Raji (cell line): ENCODE measurements around the gene NFE2L3.

Experiments
- POLR2A ChIP-seq: IDR thresholded peaks from 2 replicates; pipeline ENCODE4 v1.6.1; 2011; ENCODE audit warnings: low read depth, low read length, control low read depth; ENCODE audit not compliant: insufficient read depth

The NFE2L3 gene

DNA sequence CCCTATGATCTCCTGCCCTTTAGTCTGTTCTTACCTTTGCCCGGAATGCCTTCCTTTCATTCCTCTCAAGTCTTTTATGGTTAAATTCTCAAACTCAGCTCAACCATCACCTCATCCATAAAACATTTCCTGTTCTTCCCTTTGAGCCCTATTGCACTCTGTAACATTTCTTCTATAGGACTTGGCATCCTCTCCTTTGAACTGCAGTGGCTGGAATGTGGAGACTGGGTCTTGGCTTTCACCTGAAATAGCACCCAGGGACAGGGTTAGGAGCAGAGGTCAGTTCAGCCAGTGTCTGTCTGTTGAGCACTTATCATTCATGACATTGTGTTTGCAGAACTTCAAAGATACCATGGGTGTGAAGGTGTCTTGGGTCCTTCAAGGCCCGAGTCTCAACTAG lies 7.2 kb downstream of the NFE2L3 start:
- TF ChIP-seq POLR2A = no peak

DNA sequence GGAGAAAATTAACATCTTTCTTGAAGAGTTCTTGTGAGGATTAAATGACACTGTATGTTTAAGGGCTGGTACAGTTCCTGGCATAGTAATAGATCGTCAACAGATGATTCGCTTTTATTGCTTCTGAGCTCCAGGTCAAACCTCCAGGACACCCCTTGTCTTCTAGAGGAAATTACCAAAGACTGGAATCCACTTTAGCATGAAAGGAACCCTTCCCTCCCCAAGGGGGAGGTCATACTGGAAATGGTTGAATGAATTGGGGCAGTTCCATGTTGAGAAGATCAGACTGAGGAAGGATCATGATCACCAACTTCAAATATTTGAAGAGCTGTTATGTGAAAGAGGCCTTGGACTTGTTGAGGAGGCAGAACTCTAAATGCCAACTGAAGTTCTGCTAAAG lies 8.9 kb downstream of the NFE2L3 start:
- TF ChIP-seq POLR2A = no peak

DNA sequence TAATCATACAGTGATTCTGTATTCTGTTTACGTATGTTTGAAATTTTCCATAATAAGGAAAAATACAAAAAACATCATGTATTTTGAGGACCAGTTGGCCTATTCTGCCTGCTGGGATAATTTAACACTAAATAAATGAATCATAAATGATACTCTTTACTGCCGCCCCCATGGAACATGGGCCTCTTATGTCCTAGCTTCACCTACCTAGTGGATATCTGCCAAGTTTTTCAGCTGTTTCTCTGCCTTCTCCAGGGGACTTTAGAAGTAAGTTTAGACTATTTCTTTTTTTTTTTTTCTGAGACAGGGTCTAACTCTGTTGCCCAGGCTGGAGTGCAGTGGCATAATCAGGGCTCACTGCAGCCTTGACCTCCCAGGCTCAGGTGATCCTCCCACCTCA lies 10.4 kb downstream of the NFE2L3 start:
- TF ChIP-seq POLR2A = no peak

DNA sequence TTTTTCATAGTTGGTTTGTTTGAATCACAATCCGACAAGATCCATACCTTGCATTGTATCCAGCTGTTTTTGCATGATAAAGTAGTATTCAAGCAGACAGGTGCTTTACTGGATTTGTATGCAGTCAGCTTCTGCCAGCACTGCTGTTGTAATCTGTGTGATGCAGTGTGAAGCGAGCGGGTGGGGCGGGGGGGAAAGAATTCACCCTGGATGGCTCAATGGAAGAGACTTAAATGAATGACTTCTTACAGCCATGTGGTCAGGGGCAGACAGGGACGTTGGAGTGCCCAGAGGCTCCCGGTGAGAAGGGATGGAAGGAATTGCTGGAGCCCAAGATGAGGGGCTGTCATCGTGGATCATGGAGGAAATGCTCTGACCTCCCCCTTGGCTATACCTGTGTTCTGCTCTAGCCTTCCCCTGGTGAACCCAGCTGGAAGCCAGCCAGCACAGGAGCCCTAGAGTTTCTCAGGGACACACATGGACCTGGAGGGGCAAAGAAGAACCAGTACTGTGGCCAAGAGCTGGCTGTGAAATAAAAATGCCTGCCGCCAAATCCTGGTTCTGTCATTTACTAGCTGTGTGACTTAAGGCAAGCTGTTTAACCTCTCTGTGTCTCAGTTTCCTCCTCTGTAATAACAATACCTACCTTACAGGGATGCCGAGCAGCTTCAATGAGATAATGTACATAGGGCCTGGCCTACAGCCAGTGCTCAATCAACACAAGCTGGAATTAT lies 14.1 kb downstream of the NFE2L3 start:
- no peak for TF ChIP-seq POLR2A

DNA sequence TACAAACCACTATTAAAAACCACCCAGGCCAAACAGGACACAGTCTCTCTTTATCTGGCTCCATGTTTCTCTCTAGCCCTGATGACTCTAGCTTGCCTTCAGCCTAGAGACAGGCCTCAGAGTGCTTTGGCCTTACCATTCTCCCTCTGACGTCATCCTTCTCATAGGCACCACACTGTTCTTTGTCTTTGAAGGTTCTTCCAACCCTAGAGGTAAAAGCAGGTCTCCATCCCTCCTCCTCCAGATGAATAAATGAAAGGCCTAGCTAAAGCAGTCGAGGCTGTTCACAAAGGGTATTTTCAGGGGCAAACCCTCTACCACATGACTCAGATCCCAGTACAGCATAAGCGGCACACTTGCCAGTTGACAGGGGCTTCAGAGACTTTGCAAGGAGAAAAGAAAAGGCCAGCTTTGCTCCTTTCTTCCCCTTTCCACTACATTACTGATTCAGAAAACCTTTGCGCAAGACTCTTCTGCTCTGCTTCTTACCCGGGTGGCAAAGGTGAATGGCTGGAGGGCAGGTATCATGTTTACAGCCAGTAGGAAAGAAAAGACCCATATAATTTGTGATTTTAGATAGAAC lies 14.8 kb downstream of the NFE2L3 start:
- TF ChIP-seq POLR2A = no peak

DNA sequence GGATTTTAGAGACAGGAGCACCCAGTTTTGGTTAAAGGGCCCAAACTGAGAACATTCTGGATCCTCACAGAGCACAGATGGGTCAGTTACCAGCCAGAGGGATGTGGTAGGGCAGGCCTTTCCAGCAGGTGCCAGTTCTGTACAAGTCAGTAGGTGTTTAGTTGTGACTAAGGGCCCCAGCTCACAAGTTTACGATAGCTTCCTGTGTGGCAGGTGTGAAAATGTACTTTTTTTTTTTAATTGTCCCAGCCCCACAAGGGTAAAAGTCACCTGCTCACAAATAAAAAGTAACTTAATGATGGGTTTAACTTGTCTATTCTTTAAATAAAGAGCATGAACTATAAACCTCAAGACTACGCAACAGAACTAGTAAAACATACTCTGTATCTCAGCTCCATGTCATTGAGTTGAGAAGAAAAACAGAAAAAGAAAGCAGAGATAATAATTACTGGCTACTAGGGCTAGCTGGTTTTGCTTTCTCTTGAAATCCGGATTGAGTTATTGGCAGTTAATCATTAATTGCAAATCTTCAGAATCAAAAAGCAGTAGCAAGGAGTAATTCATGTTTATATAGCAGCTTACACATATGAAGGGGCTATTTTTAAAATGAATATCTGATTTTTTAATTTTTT lies 15.4 kb downstream of the NFE2L3 start:
- TF ChIP-seq POLR2A = no peak

DNA sequence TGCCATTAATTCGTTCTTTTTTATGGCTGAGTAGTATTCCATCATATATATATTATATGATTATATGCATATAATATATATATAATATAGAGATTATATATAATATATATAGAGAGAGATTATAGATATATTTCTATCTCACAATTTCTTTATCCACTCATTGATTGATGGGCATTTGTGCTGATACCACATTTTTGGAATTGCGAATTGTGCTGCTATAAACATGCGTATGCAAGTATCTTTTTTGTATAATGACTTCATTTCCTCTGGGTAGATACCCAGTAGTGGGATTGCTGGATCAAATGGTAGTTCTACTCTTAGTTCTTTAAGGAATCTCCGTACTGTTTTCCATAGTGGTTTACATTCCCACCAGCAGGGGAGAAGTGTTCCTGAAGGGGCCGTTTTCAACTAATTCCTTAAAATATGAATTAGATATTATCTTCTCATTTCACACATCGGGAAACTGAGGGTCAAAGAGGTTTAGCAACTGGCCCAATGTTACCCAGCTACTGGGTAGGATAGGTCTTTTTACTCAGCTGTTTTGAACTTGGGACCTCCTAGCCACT lies 16.5 kb downstream of the NFE2L3 start:
- TF ChIP-seq POLR2A = no peak

DNA sequence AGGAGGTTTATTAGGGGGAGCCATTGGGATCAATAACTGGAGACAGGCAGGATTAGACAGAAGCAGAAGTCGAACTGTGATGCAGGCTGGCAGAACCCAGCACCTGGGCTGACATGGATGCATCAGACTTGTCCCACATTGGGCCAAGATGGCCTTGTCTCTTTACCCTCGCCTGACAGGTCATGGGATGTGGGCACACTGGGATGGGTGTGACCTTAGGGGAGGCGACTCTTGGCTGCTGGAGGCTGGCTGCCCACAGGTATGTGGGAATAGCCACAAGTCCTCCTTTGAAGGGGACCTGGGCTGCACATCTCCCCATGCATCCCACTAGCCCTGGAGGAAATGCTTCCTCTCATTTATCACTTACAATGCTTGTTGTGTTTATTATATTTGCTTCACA lies 17.3 kb downstream of the NFE2L3 start:
- no peak for TF ChIP-seq POLR2A

DNA sequence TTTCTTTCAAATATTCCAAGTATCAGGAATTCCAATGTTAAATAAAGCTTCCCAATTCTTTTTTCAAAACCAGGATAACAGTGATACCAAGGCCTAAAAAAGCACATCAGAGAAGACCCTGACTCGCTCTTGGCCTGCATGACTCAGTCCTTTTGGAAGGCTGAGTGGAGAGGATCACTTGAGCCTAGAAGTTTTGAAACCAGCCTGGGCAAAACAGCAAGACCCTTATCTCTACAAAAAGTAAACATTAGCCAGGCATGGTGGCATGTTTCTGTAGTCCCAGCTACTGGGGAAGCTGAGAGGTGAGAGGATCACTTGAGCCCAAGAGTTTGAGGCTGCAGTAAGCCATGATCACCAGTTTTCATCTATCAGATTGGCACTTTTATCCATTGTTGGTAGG lies 18.7 kb downstream of the NFE2L3 start:
- TF ChIP-seq POLR2A = no peak

DNA sequence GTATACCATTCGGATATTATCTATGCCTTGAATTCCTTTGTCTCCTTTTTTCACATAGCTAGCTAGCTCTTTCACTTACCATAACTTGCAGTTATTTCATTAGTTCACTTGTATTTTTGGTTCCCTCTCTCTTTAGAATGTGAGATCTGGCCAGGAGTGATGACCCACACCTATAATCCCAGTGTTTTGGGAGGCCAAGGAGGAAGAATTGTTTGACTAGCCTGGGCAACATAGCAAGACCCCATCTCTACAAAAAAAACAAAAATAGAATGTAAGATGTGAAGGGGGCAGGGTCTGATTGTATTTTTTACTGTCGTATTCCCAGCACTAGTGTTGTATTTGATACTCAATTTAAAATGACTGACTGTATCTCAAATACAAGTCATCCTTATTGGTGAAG lies 19.6 kb downstream of the NFE2L3 start:
- no peak for TF ChIP-seq POLR2A

DNA sequence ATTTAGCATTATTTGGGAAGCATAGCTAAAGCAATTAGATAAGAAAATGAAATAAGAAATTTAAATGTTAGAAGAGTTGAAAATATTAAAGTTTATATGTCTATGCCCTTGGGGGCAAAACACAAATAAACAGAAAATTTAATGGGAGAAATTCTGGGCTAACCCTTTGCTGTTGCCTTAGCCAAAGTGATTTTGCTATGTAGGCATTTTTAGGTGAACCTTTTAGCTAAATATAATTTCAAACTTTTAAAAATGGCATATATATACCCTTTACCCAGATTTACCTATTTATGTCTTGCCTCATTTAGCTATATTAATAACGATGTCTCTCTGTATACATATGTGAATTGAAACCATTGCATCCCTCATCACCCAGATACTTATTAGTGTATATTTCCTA lies 20.1 kb downstream of the NFE2L3 start:
- TF ChIP-seq POLR2A = no peak

DNA sequence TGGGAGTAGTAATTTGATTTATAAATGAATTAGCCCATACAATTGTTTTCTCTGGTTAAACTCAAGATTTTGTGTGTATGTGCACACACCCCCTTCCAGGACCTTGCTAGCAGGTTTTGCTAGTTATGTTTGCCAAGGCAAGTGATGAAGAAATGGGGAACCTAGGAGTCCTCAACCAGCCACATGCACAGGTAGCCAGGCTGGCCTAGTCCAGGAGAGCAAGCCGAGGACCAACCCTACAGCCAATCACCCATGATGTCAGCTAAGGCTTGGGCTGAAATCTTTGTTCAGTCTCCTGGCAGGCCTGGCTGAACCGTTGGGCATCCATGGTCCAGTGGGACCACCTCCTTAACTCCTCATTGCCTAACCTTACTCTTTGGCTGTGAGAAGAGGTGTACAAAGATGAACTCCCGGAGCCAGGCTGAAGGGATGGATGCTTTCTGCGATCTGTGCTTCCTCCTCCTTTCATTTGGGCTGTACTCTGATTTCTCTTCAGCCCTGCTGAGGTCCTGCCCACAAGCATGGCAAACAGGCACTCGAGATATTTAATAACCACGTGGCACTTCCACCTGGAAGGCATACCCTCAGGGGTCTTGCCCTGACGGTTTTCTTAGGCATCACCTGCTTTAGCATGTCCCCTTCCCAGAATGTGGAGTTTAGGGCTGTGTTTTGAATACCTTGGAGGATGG lies 26.4 kb downstream of the NFE2L3 start:
- TF ChIP-seq POLR2A = no peak

DNA sequence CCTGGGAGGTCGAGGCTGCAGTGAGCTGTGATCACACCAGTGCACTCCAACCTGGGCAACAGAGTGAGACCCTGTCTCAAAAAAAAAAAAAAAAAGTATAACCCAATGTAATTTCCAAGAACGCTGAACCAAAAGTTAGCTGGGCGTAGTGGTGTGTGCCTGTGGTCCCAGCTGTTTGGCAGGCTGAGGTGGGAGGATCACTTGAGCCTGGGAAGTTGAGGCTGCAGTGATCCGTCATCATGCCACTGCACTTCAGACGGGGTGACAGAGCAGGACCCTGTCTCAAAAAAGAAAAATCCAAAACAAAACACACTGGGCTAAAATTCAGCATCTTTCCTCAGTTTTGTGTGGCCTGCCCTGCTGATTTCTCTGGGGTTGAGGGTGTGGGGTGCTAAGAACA lies 27.4 kb downstream of the NFE2L3 start:
- TF ChIP-seq POLR2A = no peak

DNA sequence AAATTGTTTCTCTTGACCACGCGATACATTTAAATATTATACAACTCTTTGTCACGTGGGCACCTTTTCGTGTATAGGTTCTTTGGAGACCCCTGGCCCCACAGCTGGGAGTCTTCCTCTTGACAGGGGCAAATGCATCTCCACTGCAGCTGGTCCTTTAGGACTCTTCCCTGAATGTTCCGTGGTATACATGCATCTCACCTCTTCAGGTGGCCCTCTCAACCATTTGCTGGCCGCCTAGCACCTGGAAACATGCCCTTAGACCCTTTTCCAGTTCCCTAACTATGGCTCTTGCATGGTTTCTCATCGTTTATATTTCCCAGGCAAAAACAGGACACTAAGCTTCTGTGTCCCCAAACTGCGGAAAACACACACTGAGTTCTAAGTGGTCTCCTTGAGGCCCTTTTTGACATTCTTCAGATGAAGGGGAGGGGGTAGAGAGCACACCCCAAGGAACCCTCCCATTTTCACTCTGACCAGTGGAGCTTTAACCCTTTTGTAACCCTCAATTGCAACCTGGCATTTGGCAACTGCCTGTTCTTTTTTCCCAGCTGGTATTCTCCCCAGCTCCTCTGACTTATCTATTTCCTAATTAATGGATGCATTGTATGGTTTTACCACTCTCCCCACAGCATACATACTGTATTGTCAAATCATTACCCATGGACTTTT lies 28.0 kb downstream of the NFE2L3 start:
- TF ChIP-seq POLR2A = no peak

DNA sequence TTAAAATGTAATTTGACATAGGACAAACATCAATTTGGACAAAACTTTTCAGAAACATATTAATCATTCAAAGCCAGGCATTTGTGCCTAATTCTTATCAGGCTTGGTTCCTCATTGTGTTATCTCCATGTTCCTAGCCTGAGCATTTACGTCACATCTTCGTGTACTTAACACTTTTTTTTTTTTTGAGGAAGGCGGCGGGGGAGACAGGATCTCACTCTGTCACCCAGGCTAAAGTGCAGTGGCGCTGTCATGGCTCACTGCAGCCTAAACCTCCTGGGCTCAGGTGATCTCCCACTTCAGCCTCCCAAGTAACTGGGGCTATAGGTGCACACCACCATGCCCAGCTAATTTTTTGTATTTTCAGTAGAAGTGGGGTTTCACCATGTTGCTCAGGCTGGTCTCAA lies 28.8 kb downstream of the NFE2L3 start:
- no peak for TF ChIP-seq POLR2A

DNA sequence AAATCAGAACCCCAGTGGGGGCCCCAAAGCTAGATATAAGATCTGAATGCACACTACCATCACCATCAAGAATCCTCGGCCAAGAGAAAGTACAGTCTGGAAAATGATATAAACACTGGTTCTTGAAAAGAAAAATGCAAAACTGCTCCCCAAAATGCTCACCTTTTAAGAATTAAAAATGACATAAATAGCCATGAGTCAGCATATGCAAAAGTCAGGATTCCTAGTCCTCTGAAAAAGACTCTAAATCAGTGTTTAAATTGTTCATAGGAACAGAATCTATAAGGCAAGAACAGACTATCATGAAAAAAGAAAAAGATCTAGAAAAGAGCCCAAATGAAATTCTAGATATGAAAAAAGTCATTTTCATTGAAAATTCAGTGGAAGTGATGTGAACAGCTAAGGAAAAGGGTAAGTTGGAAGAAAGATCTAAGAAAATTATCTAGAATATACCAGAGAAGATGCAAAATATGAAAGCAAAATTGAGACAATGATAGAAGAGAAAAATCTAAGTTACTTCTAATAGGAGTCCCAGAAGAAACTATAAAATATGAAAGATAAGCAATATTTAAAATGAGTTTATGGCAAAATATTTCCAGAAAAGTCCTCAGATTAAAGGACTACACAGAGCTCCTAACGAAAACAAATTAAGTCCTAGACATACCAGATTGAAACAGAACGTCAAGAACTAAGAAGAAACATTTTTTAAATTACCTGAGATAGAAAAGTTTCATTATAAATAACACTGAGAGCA lies 29.7 kb downstream of the NFE2L3 start:
- no peak for TF ChIP-seq POLR2A
